BJ (cell line): ENCODE measurements around the gene AQP9. TPM values are rescaled to one million over a fixed set of nuclear protein-coding genes. Genes with fewer than 3 reads are reported as not detected.
A peak's percentile ranks its signal among the peaks of the same experiment; 100 is the strongest.

Experiments
- CTCF ChIA-PET: fragments of 350-600 bp; formaldehyde crosslinking; extraction: SDS; loops from one replicate; lab custom pipeline; 2021; ENCODE audit warnings: antibody characterized with exemption, inconsistent platforms; lab: Yijun Ruan, JAX
- POLR2A ChIA-PET: fragments of 300-600 bp; sonication (Branson Sonifier 250); formaldehyde crosslinking; extraction: SDS; loops from one replicate; lab custom pipeline; 2021; ENCODE audit warnings: antibody characterized with exemption; lab: Charles Lee
- DNase-seq: peaks from one replicate; pipeline ENCODE4 v3.0.0-alpha.2; 2011; ENCODE audit warnings: low read depth
- H3K27me3 ChIP-seq: 2 replicates; pipeline ENCODE4 v1.6.0; 2011; ENCODE audit warnings: low read length; ENCODE audit not compliant: control insufficient read depth, insufficient read depth
- H3K36me3 ChIP-seq: 2 replicates; pipeline ENCODE4 v1.5.1; 2011; ENCODE audit warnings: low read length; ENCODE audit not compliant: control insufficient read depth, insufficient read depth
- H3K4me3 ChIP-seq: 2 replicates; pipeline ENCODE4 v1.5.1; 2011; ENCODE audit warnings: low read depth, mild to moderate bottlenecking, control low read depth, low read length
- CTCF ChIP-seq: IDR thresholded peaks from 2 replicates; pipeline ENCODE4 v1.5.1; 2011; ENCODE audit warnings: low read depth, mild to moderate bottlenecking, control low read depth, inconsistent platforms, low read length, moderate library complexity; ENCODE audit not compliant: insufficient read depth
- polyA plus RNA-seq: library from polyadenylated mRNA; depleted of rRNA; stranded (reverse); fragments of >200 nt; gene quantifications from 2 replicates; pipeline ENCODE4 v1.2.3, GENCODE V29; 2011

AQP9 gene
- polyA plus RNA-seq, 1 experiment = not detected

- H3K4me3 ChIP-seq = no peak overlapping the region
- H3K36me3 ChIP-seq = no peaks in the 10 kb centered on the region
- ChIA-PET CTCF (interaction anchor here (1.4 kb wide), 1 partner anchor 67 kb away, joined by 6 read pairs; no protein-coding TSS in a partner anchor), POLR2A (no interaction called here)
- H3K27me3 ChIP-seq = 0 out of 2 replicates have a peak, but pooled peaks cover 1% of the 10 kb centered on the region
- no peak for TF ChIP-seq CTCF
- DNase-seq = no peak
These were observed 23.4 kb upstream of the AQP9 start for GRCh38 chr15:58114812-58115211.

DNA sequence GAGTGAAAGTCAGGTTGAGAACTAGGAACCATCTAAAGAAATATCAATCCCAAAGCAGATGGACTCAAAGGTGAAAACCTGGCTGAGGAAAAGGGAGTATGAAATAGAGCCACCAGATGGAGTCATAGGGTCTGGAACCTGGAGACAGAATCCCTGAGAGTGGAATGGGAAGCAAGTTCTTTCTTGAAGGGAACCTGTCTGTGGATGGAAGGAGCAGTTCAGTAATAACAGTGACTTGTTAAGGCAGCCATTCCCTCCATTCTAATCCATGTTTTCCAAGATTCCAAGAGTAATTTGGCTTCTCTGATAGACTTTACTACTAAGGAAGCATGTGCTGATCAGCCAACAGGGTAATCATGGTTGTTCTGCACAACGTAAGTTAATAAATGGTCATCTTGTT, 22.5 kb upstream of the AQP9 start:
- DNase-seq = no peak
- CTCF ChIA-PET = interaction anchor here (1.0 to 1.4 kb wide), 2 partner anchors 66 kb away, joined by 4 to 6 read pairs; no protein-coding TSS in a partner anchor
- peak; percentile 38 for TF ChIP-seq CTCF
- no peaks in the 10 kb centered on the region for H3K27me3 ChIP-seq
- H3K36me3 ChIP-seq = no peaks in the 10 kb centered on the region
- POLR2A ChIA-PET = no interaction called here
- H3K4me3 ChIP-seq = no peak overlapping the region

GRCh38 chr15:58117619-58118018, 20.6 kb upstream of the AQP9 start:
- POLR2A ChIA-PET = no interaction called here
- H3K27me3 ChIP-seq = no peaks in the 10 kb centered on the region
- CTCF ChIA-PET = interaction anchor here (0.8 kb wide), 1 partner anchor 65 kb away, joined by 7 read pairs; no protein-coding TSS in a partner anchor

DNA sequence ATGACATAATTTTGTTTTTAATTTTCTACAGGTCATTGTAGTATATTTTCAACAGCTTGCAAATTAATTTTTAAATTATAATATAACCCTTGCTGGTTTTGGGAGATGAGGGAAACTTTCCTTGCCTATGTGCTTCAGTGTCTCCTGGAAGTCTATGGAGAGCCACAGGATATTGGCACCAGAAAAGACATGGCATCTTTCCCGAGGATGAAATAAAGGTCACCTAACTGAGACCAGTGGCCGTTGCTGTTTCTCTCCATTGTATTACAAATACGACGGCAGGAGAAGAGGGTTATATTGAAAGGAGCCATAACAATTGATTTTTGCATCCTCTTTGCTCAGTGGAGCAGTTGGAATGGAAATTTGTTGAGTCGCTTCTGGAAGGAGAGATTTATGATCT, 19.9 kb upstream of the AQP9 start:
- TF ChIP-seq CTCF = no peak
- ChIA-PET POLR2A (no interaction called here), CTCF (interaction anchor here (0.8 kb wide), 1 partner anchor 64 kb away, joined by 7 read pairs; no protein-coding TSS in a partner anchor)

More at GRCh38 chr15:58117619-58118018, 20.6 kb upstream of the AQP9 start:
- Histone ChIP-seq H3K36me3 (no peaks in the 10 kb centered on the region), H3K4me3 (no peak overlapping the region)
- no peak for TF ChIP-seq CTCF
- no peak for DNase-seq

DNA sequence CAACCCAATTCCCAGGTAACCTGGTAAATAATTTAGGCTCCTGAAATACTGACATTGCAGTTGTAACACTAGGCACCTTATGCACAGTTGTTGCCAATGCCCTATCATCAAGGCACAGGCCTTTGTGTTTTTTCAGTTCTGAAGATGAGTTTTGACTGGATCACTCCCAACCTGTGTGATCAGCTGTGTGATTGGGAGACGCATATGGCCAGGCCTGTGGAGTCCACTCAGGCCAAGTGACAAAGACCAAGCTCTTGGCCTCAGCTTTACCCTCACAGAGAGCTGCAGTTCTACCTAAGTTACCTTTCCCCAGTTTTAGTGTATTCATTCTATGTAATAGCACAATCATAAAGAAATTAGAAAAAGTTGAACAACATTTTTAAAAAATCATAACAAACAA, 19.2 kb upstream of the AQP9 start:
- ChIA-PET POLR2A (no interaction called here), CTCF (interaction anchor here (0.5 to 1.1 kb wide), 2 partner anchors 48 to 1911 kb away, joined by 3 read pairs; no protein-coding TSS in a partner anchor)
- Histone ChIP-seq H3K36me3 (no peaks in the 10 kb centered on the region), H3K4me3 (no peak overlapping the region), H3K27me3 (no peaks in the 10 kb centered on the region)
- DNase-seq = no peak
- TF ChIP-seq CTCF = no peak

More for the DNA sequence above, 19.9 kb upstream of the AQP9 start:
- Histone ChIP-seq H3K4me3 (no peak overlapping the region), H3K27me3 (no peaks in the 10 kb centered on the region), H3K36me3 (no peaks in the 10 kb centered on the region)
- DNase-seq = no peak
